NCI-H2107 treated with DMSO at 0.1 percent for 48 hours (cell line): Measurements from ENCODE around the gene CWC25.
"Not testable (repeated sequence)": the region's sequence is repeated elsewhere in the genome, so short reads cannot be mapped to it uniquely, and the experiment has no call there.

ENCODE experiments used
- DNase-seq: peaks from one replicate; lab custom pipeline; 2025; ENCODE audit not compliant: unreplicated experiment; lab: John Stamatoyannopoulos, UW

CWC25 gene

GRCh38 chr17:38824899-38825761 lies at the start of gene CWC25:
Gene CWC25 (minus strand): TSS chr17:38825321. CDS start chr17:38825183, 138 bp downstream.
- DNase-seq: peak; percentile 81

- no peak for DNase-seq
Measured at GRCh38 chr17:38873640-38874380, 48.7 kb upstream of the CWC25 start.

GRCh38 chr17:38872671-38873385 lies 47.7 kb upstream of the CWC25 start:
- no peak for DNase-seq

GRCh38 chr17:38872027-38872511 lies 46.9 kb upstream of the CWC25 start:
- DNase-seq: no peak

- DNase-seq: no peak
Measured at GRCh38 chr17:38871247-38872015, 46.3 kb upstream of the CWC25 start.

GRCh38 chr17:38870259-38871165 lies 45.4 kb upstream of the CWC25 start:
- no peak for DNase-seq

GRCh38 chr17:38869526-38870258 lies 44.6 kb upstream of the CWC25 start, which contains the start of gene LASP1:
Gene LASP1 (plus strand): TSS chr17:38870058. CDS start chr17:38870190, 132 bp downstream.
- DNase-seq: peak; percentile 59

- DNase-seq: peak; percentile 64
Measured at GRCh38 chr17:38868817-38869525, 43.9 kb upstream of the CWC25 start.

GRCh38 chr17:38867968-38868816 lies 43.1 kb upstream of the CWC25 start:
- peak; percentile 55 for DNase-seq

- no peak for DNase-seq
Measured at GRCh38 chr17:38867179-38867967, 42.3 kb upstream of the CWC25 start.

GRCh38 chr17:38864636-38865398 lies 39.7 kb upstream of the CWC25 start:
- no peak for DNase-seq

- DNase-seq: no peak
Measured at GRCh38 chr17:38861399-38861843, 36.3 kb upstream of the CWC25 start.

GRCh38 chr17:38857271-38857670 lies 32.1 kb upstream of the CWC25 start:
- DNase-seq: no peak

- not testable (repeated sequence) for DNase-seq
Measured at GRCh38 chr17:38855101-38855714, 30.1 kb upstream of the CWC25 start.
